Keratinocyte (primary cell): ENCODE data around the gene RGS1. TPM values are rescaled to one million over a fixed set of nuclear protein-coding genes. Genes with fewer than 3 reads are reported as not detected.

Experiments used
- DNase-seq: peaks from one replicate; pipeline ENCODE4 v3.0.0-alpha.2; 2011; ENCODE audit warnings: low read depth, missing footprints, low spot score
- FAIRE-seq: peaks from 2 replicates; lab custom pipeline; 2011; peaks lifted over from hg19 to GRCh38; lab: Jason Lieb, UNC
- H2AFZ ChIP-seq: 2 replicates; pipeline ENCODE4 v1.6.0; 2012; ENCODE audit warnings: low read length, control low read depth, inconsistent platforms; ENCODE audit not compliant: control insufficient read depth
- H3K27ac ChIP-seq: 2 replicates; pipeline ENCODE4 v1.5.1; 2011; ENCODE audit warnings: low read length; ENCODE audit not compliant: control insufficient read depth, insufficient read depth
- H3K27me3 ChIP-seq: 3 replicates; pipeline ENCODE4 v1.6.0; 2011; ENCODE audit warnings: low read length; ENCODE audit not compliant: control insufficient read depth, insufficient read depth; ENCODE audit errors: extremely low read depth
- H3K36me3 ChIP-seq, 2 experiments: 2 replicates in 1 of 2; 3 replicates in 1 of 2; pipeline ENCODE4 v1.5.1; 2011; ENCODE audit warnings: low read length in 2 of 2, mild to moderate bottlenecking in 1 of 2; ENCODE audit not compliant: control insufficient read depth in 2 of 2, insufficient read depth in 2 of 2; ENCODE audit errors: extremely low read depth in 1 of 2
- H3K4me1 ChIP-seq: 3 replicates; pipeline ENCODE4 v1.5.1; 2011; ENCODE audit warnings: low read length; ENCODE audit not compliant: control insufficient read depth, insufficient read depth; ENCODE audit errors: extremely low read depth
- H3K4me2 ChIP-seq: 3 replicates; pipeline ENCODE4 v1.6.0; 2011; ENCODE audit warnings: low read depth, low read length; ENCODE audit not compliant: control insufficient read depth, insufficient read depth; ENCODE audit errors: extremely low read depth
- H3K4me3 ChIP-seq, 3 experiments: fragments of 200-600 bp in 1 of 3; sonication (generic) in 1 of 3; 2 replicates in 2 of 3; 3 replicates in 1 of 3; pipeline ENCODE4 v1.5.1; 2011 to 2016; ENCODE audit warnings: low read length in 3 of 3, mild to moderate bottlenecking in 3 of 3, control low read depth in 2 of 3, inconsistent platforms in 1 of 3, low read depth in 1 of 3, mixed read lengths in 1 of 3, mixed run types in 1 of 3, moderate library complexity in 1 of 3; ENCODE audit not compliant: control insufficient read depth in 2 of 3, insufficient read depth in 2 of 3; ENCODE audit errors: extremely low read depth in 1 of 3
- H3K79me2 ChIP-seq: 2 replicates; pipeline ENCODE4 v1.6.0; 2012; ENCODE audit warnings: low read length; ENCODE audit not compliant: control insufficient read depth, insufficient read depth
- H3K9ac ChIP-seq: 3 replicates; pipeline ENCODE4 v1.6.0; 2011; ENCODE audit warnings: low read length; ENCODE audit not compliant: control insufficient read depth, insufficient read depth; ENCODE audit errors: extremely low read depth
- H3K9me1 ChIP-seq: 3 replicates; pipeline ENCODE4 v1.6.0; 2011; ENCODE audit warnings: low read length; ENCODE audit not compliant: control insufficient read depth, insufficient read depth; ENCODE audit errors: extremely low read depth
- H3K9me3 ChIP-seq: 2 replicates; pipeline ENCODE4 v1.5.1; 2012; ENCODE audit warnings: low read depth, low read length; ENCODE audit not compliant: control insufficient read depth
- H4K20me1 ChIP-seq: 3 replicates; pipeline ENCODE4 v1.6.0; 2011; ENCODE audit warnings: low read length; ENCODE audit not compliant: control insufficient read depth, insufficient read depth; ENCODE audit errors: extremely low read depth
- EZH2 ChIP-seq: IDR thresholded peaks from one replicate; pipeline ENCODE4 v1.6.1; 2012; ENCODE audit warnings: inconsistent platforms, mild to moderate bottlenecking, low read length, moderate library complexity
- dilution Hi-C: fragments of 300-500 bp; cut with MboI; formaldehyde crosslinking; loops from one replicate; pipeline ENCODE4 v1.7.0; 2020; ENCODE audit warnings: low sequenced_read_pairs; ENCODE audit not compliant: extremely low pct_ligation_motif_present
- polyA plus RNA-seq, 5 experiments: library from polyadenylated mRNA; depleted of rRNA in 3 of 5; stranded (reverse) in 3 of 5; stranded (forward) in 1 of 5; unstranded in 1 of 5; fragments of >200 nt; gene quantifications; 1 replicate in 1 of 5; 2 replicates in 3 of 5; 3 replicates in 1 of 5; pipeline versions ENCODE4 v1.2.1 to v1.2.3, GENCODE V29; 2011 to 2012; ENCODE audit warnings: missing spikeins in 2 of 5, low read depth in 1 of 5, low replicate concordance in 1 of 5
- TF ChIP-seq, protein P1 (sequence below), 3 experiments: IDR thresholded peaks in 1 of 3; conservative IDR thresholded peaks in 1 of 3; optimal IDR thresholded peaks in 1 of 3; 2 replicates in 2 of 3; 3 replicates in 1 of 3; pipeline versions ENCODE3 to v1.5.1; 2011; ENCODE audit warnings: low read length in 3 of 3, mild to moderate bottlenecking in 3 of 3, moderate library complexity in 2 of 3, control low read depth in 1 of 3, inconsistent platforms in 1 of 3; ENCODE audit not compliant: insufficient read depth in 2 of 3; ENCODE audit errors: extremely low read depth in 1 of 3

The RGS1 gene
- polyA plus RNA-seq, 1 donor (not counting 4 experiments of a cell fraction or from before 2014, with no cell fraction given) = 0.05 TPM

DNA sequence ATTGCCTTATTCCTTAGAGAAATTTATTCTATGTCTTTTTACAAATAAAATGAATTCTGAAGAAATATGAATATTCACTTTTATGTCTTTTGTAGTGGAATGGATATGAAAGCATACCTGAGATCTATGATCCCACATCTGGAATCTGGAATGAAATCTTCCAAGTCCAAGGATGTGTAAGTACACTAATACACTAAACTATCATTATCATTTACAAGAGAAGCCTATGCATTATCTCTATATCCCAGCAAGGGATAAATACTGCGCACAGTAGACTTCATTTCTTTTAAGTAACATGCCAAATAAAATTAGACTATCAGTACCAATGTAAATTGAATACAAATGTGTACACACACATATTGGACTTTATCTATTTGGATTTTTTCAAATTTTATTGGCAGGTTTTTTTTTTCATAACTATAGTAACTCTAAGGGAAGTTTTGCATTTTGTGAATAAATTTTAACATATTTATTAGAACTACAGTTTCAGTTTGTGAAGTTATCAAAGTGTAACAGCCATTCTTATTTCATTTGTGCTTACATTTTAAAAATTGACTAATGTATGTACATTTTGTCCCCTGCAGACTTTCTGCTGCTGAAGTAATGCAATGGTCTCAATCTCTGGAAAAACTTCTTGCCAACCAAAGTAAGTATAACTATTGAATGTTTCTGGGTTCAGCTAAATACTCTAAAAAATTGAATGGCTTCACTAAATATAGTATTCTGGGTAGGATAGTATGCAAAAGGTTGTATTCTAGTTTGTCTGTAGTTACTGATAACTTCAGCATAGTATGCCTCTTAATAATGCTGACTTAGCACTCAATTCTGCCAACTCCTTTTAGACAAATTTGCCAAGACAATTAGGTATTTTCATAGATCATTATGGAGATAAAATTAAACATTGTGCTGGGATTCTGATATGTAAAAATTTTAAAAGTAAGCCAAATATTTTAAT lies 894 bp downstream of the RGS1 start:
- no peak overlapping the region for H2AFZ ChIP-seq
- H3K9me1 ChIP-seq = no peaks in the 10 kb centered on the region
- dilution Hi-C loops = no loop called here
- FAIRE-seq = no peak
- no peak overlapping the region for H3K4me2 ChIP-seq
- TF ChIP-seq, protein P1, sequence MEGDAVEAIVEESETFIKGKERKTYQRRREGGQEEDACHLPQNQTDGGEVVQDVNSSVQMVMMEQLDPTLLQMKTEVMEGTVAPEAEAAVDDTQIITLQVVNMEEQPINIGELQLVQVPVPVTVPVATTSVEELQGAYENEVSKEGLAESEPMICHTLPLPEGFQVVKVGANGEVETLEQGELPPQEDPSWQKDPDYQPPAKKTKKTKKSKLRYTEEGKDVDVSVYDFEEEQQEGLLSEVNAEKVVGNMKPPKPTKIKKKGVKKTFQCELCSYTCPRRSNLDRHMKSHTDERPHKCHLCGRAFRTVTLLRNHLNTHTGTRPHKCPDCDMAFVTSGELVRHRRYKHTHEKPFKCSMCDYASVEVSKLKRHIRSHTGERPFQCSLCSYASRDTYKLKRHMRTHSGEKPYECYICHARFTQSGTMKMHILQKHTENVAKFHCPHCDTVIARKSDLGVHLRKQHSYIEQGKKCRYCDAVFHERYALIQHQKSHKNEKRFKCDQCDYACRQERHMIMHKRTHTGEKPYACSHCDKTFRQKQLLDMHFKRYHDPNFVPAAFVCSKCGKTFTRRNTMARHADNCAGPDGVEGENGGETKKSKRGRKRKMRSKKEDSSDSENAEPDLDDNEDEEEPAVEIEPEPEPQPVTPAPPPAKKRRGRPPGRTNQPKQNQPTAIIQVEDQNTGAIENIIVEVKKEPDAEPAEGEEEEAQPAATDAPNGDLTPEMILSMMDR (optimal IDR thresholded peaks at IDR 0.05 in 1 of 3, IDR thresholded peaks at IDR 0.05 in 1 of 3, conservative IDR thresholded peaks at IDR 0.05 in 1 of 3; ENCODE audit: extremely low read depth in 1 of 3, insufficient read depth in 2 of 3, low read length in 3 of 3) = no peak
- no peak for TF ChIP-seq EZH2
- no peaks in the 10 kb centered on the region for H3K9me3 ChIP-seq
- H3K27ac ChIP-seq = no peak overlapping the region
- H3K9ac ChIP-seq = no peak overlapping the region
- H3K79me2 ChIP-seq = no peaks in the 10 kb centered on the region
- no peak overlapping the region for H3K4me3 ChIP-seq
- H3K27me3 ChIP-seq = no peaks in the 10 kb centered on the region
- H3K4me1 ChIP-seq = no peaks in the 10 kb centered on the region
- H4K20me1 ChIP-seq = no peaks in the 10 kb centered on the region
- no peak for DNase-seq
- H3K36me3 ChIP-seq = no peaks in the 10 kb centered on the region

DNA sequence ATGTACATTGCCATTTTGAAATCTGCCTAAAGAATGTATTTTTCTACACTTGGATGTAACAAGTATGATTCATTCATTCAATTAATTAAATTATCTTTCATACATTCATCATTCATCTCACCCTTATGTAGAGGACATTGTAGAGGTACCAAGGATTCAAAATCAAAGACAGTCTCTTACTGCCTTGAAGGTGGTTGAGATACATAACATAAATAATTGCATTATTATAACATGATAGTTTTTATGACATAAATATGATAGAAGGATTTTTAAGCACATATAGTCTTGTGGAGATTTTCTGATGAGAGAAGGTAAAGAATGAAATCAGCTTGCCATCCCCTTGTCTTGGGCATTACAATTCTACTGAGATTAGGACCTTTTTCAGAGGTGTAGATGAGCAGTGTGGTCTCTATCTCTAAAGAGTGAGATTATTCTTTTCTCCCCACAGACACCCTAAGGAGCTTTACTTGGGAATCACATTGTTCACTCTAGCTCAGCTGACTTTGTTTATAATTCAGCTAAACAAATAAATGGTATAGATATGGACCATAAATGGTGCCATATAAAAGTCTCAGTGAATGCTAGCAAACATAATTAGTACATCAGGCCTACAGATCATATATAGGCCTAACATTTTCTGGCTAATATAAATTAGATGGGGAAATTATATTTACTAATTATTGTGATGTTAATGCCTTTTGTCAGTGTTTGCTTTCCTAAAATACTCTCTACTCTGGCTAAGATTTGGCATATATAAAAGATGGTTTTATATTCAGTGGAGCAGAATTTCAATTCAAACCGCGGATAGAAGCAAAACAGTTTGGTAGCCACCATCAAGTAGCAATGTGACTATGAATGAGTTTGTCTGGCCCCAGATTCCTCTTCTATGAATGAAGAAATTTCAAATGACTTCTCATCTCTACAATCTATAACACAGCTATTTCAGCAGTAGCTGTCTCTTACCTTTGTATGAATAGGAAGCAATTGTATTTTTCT lies 1.9 kb downstream of the RGS1 start:
- Histone ChIP-seq H4K20me1 (no peaks in the 10 kb centered on the region), H3K9me1 (no peaks in the 10 kb centered on the region), H3K4me1 (no peaks in the 10 kb centered on the region), H3K9me3 (no peaks in the 10 kb centered on the region), H2AFZ (no peak overlapping the region), H3K4me3 (no peak overlapping the region), H3K9ac (no peak overlapping the region), H3K27ac (no peak overlapping the region), H3K4me2 (no peak overlapping the region), H3K27me3 (no peaks in the 10 kb centered on the region), H3K36me3 (no peaks in the 10 kb centered on the region), H3K79me2 (no peaks in the 10 kb centered on the region)
- TF ChIP-seq EZH2 = no peak
- TF ChIP-seq, protein P1 (optimal IDR thresholded peaks at IDR 0.05 in 1 of 3, IDR thresholded peaks at IDR 0.05 in 1 of 3, conservative IDR thresholded peaks at IDR 0.05 in 1 of 3; ENCODE audit: extremely low read depth in 1 of 3, insufficient read depth in 2 of 3, low read length in 3 of 3) = no peak
- FAIRE-seq (no peak), DNase-seq (no peak)
- dilution Hi-C loops = no loop called here
